H54 (cell line): Measurements from ENCODE around the gene CALN1.
"Not testable (repeated sequence)": the region's sequence is repeated elsewhere in the genome, so short reads cannot be mapped to it uniquely, and the experiment has no call there.

Source experiments
- DNase-seq: peaks from one replicate; pipeline ENCODE4 v3.0.0; 2011; ENCODE audit warnings: low spot score, mixed read lengths; ENCODE audit not compliant: insufficient read length
- FAIRE-seq: peaks from 3 replicates; lab custom pipeline; 2011; peaks lifted over from hg19 to GRCh38; lab: Jason Lieb, UNC
- POLR2A ChIP-seq: IDR thresholded peaks from 2 replicates; pipeline ENCODE4 v1.6.1; 2011; ENCODE audit warnings: low read depth, mild to moderate bottlenecking, low read length

CALN1 gene

DNA sequence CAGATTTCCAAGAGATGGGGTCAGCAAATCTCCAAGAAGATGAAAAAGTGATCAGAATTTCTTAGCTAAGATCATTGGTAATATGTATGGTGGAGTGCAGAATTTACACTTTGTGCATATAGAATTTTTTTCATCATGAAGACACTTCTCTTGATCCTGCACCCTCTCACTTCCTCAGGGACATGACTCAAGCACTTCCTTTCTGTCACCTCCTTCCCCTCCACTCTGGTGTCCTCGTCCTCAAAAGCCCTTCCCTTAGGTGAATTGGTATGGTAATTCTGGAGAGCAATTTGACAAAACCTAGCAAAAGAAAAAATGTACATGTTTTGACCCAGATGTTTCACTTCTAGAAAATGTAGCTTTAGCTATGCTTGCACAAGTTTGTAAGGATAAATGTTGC is 18.1 kb downstream of the CALN1 start:
- no peak for FAIRE-seq
- TF ChIP-seq POLR2A = no peak
- no peak for DNase-seq

DNA sequence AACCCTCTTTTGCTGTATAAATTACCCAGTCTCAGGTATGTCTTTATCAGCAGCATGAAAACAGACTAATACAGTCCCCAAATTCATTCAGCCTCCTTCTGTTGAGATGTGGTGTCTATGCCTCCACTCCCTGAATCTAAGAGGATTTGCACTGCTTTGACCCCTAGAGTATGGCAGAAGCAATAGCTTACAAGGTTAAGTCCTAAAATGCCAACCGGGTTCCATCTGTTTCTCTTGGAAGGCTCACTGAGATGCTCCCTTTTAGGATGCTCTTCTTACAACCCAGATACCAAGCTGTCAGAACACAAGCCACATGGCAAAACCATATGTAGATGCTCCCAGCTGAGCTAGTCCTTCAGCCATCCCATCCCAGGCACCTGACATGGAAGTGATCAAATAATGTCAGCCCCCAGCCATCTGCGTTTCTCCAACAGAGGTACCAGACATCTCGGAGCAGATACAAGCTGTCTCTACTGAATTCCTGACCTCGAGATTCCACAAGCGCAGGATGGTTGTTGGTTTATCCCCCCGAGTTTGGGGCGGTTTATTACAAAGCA is 20.2 kb downstream of the CALN1 start:
- TF ChIP-seq POLR2A = no peak
- FAIRE-seq (no peak), DNase-seq (no peak)

DNA sequence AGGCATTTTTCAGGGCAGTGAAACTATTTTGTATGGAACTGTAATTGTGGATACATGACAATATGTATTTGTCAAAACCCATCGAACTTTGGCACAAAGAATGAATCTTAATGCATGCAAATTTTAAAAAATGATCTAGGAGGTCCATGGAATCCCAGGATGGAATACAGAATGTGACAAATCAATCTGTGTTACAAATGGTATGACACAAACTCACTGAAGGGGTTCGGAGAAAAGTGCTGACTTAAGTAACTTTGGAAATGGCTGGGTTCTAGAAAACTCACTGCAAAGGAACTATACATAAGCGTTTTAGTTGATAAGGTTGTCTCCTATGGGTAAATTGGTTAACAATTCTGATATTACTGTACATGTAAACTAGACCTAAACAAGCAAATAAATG is 26.0 kb downstream of the CALN1 start:
- no peak for DNase-seq
- TF ChIP-seq POLR2A = no peak
- no peak for FAIRE-seq

DNA sequence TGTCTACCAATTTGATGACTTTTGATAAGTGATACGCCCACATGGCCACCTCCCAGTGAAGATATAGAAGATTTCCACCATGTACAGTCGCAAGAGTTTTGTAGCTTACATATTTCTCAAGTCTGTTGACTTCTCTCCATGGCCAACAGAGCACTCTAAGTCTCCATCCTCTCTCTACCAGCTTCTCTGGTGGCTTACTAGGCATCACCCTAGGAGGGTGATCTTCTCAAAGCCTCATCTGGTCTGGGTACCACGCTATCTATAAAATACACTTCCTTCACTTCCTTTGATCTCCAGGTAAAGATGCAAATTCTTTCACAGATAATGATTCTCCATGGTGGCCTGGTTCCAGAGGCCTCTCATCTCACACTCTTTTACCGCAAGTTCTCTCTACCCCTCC is 49.9 kb downstream of the CALN1 start:
- FAIRE-seq (no peak), DNase-seq (no peak)
- TF ChIP-seq POLR2A = no peak

DNA sequence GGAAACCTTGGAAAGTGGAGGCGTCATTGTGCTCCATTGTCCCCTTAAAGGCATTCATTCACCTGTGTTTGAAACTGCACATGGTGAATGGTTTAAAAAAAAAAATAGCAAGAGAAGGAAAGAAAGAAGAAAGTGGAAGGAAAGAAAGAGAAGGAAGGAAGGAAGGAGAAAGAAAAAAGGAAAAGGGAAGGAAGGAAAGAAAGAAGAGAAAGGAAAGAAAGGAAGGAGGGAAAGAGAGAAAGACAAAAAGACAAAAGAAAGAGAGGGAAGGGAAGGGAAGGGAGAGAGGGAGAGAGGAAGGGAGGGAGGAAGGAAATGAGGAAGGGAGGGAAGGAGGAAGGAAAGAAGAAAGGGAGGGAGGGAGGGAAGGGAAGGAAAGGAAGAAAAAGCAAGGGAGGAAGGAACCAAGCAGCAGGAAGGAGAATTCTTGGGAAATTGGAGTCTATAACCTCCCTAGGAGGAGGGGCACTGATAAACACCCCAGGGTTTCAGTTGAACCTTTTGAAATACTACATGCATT is 66.9 kb downstream of the CALN1 start:
- FAIRE-seq (no peak), DNase-seq (no peak)
- TF ChIP-seq POLR2A = no peak

DNA sequence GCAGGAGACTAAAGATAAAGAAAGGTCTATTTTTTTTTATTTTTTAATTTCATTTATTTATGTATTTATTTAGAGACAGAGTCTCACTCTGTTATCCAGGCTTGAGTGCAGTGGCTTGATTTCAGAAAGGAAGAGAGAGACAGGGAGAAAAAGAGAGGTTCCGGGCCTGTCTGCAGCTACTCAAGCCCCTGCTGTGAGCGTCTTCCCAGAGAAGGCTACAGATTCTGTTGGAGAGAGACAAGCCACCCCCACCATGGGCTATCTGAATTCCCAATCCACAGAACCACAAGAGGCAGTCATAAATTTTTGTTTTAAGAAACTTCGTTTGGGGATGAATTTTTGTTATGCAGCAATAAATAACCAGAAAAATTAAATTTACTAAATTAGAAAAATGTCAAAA is 68.1 kb downstream of the CALN1 start:
- no peak for FAIRE-seq
- DNase-seq = no peak
- no peak for TF ChIP-seq POLR2A

DNA sequence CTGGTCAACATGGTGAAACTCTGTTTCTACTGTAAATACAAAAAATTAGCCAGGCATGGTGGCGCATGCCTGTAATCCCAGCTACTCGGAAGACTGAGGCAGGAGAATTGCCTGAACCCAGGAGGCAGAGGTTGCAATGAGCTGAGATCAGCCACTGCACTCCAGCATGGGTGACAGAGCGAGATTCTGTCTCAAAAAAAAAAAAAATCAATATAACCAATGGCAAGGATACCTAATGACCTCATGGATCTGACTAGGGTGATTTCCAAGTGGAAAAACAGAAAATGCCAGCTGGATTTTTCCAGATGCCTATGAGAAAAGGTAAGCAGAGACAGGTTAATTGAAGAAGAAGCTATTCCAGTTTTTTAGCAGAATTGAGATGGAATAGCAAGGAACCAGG is 68.8 kb downstream of the CALN1 start:
- DNase-seq, FAIRE-seq: not testable (repeated sequence)

DNA sequence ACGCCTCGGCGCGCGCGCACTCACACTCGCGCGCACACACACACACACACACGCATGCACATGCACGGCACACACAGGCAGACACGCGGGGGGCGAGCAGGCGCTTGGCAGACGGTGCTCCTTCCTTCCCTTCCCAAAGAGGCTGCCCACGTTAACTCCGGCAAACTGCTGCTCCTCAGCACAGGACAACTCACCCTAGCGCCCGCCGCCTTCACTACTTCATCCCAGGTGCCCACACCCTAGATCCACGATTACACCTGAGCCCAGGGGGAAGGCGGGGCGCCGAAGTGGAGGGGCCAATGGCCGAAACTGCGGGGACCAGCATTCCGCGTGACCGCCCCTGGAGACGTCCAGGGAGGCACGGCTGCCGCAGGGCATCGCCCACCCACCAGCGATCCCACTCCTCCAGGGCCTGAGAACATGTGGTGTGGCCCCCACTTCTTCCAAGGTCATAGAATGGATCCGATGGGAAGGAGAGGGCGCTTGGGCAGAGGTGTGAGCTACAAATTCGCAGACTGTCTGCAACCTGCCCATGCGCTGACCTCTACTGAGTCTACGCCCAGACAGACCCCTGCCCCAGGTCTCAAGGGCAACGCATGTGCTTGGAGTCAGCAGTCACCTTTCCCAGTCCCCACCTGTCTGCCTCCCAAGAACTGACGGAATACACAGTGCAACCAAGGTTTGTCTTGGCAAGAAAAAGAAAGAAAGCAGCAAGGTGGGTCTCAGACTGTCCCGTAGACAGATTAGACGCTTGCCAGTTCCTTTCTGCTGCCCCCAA is 74.6 kb downstream of the CALN1 start:
- FAIRE-seq = no peak
- no peak for DNase-seq
- no peak for TF ChIP-seq POLR2A

DNA sequence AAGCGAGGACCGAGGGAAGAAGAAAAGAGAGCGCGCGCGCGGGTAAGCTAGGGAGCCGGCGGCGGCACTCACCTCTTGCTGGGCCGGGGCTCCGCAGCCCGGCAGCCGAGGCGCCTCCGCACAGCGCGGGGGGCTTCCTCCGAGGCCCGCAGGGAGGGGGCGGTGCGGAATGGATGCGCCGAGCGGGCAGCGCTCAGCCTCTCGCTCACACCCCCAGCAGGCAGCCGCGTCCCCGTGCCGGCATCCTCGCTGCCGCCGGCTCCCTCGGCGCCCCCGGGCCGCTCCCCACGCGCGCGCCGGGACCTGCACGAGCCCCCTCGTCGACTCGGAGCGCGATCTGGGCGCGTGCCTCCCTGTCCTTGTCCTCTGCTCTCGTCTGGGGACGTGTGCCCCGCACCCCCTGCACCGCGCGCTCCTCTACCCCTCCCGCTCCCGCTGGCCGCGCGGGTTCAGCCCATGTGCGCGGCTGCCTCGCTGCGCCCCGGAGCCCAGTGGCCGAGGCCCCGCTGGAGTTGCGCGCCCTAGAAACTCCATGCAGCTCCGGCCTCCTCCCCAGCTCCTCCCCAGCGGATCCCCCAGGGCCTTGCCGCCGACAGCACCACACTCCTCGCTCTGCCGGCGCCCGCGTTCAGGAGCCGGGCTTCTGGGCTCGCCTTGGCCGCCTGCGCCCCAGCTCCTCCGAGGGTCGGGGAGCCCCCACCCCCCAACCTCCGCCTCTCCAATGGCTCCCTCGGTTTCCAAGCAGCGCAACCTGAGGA is 75.3 kb downstream of the CALN1 start:
- no peak for DNase-seq
- FAIRE-seq = no peak
- TF ChIP-seq POLR2A = no peak

DNA sequence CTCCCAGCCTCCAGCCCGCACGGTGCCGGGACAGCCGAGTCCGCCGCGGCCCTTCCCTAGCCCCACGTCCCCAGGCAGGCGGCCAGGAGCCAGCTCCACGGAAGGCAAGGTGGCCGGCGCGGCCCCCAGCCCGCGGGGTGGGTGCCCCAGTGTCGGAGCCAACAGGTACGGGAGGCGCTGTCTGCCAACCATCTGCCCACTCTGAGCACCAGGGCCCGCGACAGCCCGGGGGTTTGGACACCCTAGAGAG is 75.8 kb downstream of the CALN1 start:
- DNase-seq (no peak), FAIRE-seq (no peak)
- TF ChIP-seq POLR2A = no peak

DNA sequence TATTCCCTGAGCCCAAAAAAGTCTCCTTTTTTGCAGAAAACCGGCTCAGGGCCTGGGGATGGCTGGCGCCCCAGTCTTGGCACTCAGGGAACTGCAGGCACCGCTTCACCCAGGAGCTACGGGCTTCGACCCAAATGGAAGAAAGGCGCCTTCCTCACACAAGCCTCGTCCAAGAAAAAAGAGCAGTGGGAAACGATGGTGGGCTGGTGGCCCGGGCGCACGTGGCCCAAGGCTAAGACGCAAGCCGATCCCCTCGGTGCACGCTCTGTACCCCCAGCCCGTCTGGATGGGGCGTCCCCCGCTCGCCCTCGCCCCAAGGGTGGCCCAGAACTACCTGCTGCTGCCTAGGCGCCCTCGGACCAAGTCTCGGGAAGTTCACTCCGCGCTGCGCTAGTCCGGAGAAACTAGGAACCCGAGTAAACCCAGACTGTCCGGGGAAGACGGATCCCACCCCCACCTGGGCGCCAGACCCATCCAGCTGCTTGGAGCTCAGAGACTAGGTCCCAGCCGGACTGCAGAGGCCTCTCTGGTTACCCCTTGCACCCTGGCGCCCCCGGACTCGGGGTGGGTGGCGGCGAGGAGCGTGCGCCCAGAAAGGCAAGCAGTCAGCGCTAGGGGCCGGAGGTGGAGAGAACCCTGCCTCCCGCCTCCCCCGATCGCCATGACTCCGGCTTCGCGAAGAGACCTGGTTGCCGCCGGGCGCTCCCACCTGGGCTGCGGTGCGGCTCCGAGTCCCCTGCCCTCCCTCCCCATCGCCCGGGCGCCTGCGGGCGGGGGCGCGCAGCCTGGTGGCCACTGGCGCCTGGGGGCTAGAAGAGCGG is 76.4 kb downstream of the CALN1 start:
- TF ChIP-seq POLR2A = no peak
- DNase-seq = no peak
- FAIRE-seq = no peak

DNA sequence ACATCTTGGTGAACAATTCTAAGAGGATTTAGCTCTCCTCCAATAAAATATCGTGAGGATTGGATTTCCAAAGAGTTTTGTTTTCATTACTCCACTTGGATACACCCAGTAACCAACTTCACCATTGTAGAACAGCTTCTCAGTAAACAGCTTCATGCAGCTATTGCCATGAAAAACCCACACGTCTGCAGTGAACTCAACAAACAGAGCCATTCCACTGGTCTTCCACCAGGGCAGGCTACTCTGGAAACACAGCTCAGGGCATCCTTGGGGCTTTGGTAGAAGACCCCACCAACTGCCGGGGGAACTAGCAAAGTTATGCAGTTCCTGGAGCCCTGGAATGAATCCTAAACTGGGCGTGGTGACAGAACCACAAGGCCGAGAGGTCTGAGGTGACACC is 77.4 kb downstream of the CALN1 start:
- FAIRE-seq = no peak
- TF ChIP-seq POLR2A = no peak
- no peak for DNase-seq

DNA sequence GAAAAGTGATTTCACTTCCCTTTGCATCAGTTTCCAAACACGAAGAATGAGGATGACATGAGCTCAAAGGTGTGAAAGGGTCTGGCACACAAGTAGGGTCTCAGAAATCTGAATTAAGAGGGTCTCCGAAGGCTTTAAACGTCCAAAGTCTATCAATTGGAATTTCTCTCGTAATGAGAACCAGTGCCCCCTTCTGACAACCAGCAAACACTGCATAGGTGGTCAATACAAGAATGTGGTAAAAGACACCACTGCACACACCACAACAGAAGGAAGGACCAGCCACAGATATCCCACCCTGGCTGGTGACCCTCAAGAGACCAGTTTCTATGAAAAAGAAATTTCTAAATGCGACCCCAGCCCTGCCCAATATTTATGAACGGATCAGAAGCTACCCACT is 78.1 kb downstream of the CALN1 start:
- FAIRE-seq (no peak), DNase-seq (no peak)
- TF ChIP-seq POLR2A = no peak

DNA sequence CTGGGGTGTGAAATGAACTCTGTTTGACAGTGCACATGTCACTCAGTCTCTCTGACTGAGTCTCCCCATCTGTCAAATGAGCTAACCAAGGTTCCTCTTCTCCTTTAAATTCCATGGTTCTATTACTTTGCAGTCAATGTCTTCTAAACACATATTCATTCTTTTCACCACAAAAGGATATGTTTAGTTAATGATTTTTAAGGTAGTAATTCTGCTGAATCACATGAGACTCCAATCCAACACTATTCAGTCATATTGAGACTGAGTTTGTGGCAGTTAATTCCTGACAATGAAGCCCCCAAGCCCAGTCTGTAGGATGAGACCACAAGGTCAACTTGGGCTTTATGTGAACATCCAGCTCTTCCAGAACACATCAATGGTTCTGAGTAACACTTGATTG is 85.3 kb downstream of the CALN1 start:
- FAIRE-seq (no peak), DNase-seq (no peak)
- TF ChIP-seq POLR2A = no peak
